MCF 10A (cell line): ENCODE measurements around the gene SVIL. TPM values are rescaled to one million over a fixed set of nuclear protein-coding genes. Genes with fewer than 3 reads are reported as not detected.
"Not testable (repeated sequence)": the region's sequence is repeated elsewhere in the genome, so short reads cannot be mapped to it uniquely, and the experiment has no call there.

Experiments
- BruUV-seq: library from RNA; stranded (reverse); fragments of 400-500 nt; replicated peaks from 2 replicates; lab custom pipeline; 2021; lab: Mats Ljungman, UMichigan
- CTCF ChIA-PET: fragments of 300-600 bp; sonication (Branson Sonifier 250); formaldehyde crosslinking; extraction: SDS; loops from one replicate; lab custom pipeline; 2021; ENCODE audit warnings: antibody characterized with exemption, inconsistent platforms; lab: Yijun Ruan, JAX
- POLR2A ChIA-PET: fragments of 300-600, 350-650 bp; sonication (Branson Sonifier 250); formaldehyde crosslinking; extraction: SDS; loops from one replicate; lab custom pipeline; 2020; ENCODE audit warnings: antibody characterized with exemption, inconsistent platforms; lab: Yijun Ruan, JAX
- DNase-seq: peaks from one replicate; pipeline ENCODE4 v3.0.0-alpha.2; 2018; ENCODE audit not compliant: unreplicated experiment
- H3K27ac Mint-ChIP-seq: one replicate; pipeline ENCODE4 v1.8.0; 2022; ENCODE audit warnings: mild to moderate bottlenecking, low read depth, mixed read lengths; ENCODE audit not compliant: unreplicated experiment
- H3K27me3 Mint-ChIP-seq: one replicate; pipeline ENCODE4 v1.8.0; 2022; ENCODE audit warnings: mixed read lengths; ENCODE audit not compliant: insufficient read depth, unreplicated experiment
- H3K36me3 Mint-ChIP-seq: one replicate; pipeline ENCODE4 v1.8.0; 2022; ENCODE audit warnings: mild to moderate bottlenecking, moderate library complexity, mixed read lengths; ENCODE audit not compliant: insufficient read depth, unreplicated experiment
- H3K4me1 Mint-ChIP-seq: one replicate; pipeline ENCODE4 v1.8.0; 2022; ENCODE audit warnings: mixed read lengths; ENCODE audit not compliant: insufficient read depth, unreplicated experiment
- H3K4me3 Mint-ChIP-seq: one replicate; pipeline ENCODE4 v1.8.0; 2022; ENCODE audit warnings: mild to moderate bottlenecking, moderate library complexity, mixed read lengths; ENCODE audit not compliant: unreplicated experiment
- H3K9me3 Mint-ChIP-seq: one replicate; pipeline ENCODE4 v1.8.0; 2022; ENCODE audit warnings: mixed read lengths; ENCODE audit not compliant: unreplicated experiment
- CTCF ChIP-seq: fragments of 200-600 bp; IDR thresholded peaks from one replicate; pipeline ENCODE4 v1.8.0; 2022; ENCODE audit warnings: antibody characterized with exemption, mild to moderate bottlenecking; ENCODE audit not compliant: unreplicated experiment
- intact Hi-C: fragments of 100-400 bp; cut with micrococcal nuclease; formaldehyde crosslinking; loops from 2 replicates; pipeline ENCODE4 v1.14.1; 2022
- total RNA-seq: library from RNA; stranded (reverse); gene quantifications from 2 replicates; pipeline ENCODE4 v1.2.3, GENCODE V29; 2022

SVIL gene
- total RNA-seq, 1 experiment from 2014 or later: 43.3 TPM

DNA sequence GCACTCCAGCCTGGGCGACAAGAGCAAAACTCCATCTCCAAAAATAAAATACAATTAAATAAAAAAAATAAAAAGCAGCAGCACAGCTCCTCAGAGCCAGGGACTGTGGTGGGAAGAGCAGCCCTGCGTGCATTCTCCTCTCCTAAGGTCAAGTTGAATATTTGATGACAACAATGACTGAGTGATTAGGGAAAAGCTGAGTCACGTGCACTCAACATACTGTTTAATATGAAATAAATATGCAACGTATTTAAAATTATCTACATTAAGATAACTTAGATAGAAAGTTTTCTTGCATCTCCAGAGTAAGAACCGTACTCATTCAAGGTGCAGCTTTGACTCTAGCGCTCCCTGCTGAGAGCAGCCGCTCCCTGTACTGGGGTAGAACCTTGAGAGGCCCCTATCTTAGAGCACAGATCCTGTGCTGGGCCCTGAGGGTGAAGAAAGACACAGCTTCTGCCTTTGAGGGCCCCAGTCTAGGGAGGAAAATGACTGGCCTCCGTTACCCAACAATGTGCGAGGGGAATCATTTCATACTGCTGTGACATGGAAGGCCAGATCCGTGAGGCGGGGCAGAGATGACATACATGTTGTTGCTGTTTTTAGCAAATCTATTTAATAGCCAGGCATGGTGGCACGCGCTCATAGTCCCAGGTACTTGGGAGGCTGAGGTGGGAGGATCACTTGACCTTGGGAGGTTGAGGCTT is 81.1 kb downstream of the SVIL start:
- POLR2A ChIA-PET: no interaction called here
- CTCF ChIA-PET: interaction anchor here (1.6 kb wide), 1 partner anchor 9 kb away, joined by 6 read pairs; no protein-coding TSS in a partner anchor
- no peak for DNase-seq

DNA sequence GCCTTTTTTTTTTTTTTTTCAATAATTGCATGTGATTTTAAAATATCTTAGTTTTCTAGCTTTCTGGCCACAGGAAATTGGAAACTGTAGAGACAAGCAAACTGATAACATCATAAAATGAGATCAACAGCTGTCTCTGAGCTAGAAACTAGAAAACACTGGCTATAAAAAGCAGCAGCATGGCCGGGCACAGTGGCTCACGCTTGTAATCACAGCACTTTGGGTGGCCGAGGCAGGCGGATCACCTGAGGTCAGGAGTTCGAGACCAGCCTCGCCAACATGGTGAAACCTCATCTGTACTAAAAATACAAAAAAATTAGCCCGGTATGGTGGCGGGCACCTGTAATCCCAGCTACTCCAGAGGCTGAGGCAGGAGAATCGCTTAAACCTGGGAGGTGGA is 81.7 kb downstream of the SVIL start:
- H3K4me3 Mint-ChIP-seq, H3K27ac Mint-ChIP-seq, H3K27me3 Mint-ChIP-seq, BruUV-seq, H3K9me3 Mint-ChIP-seq, intact Hi-C loops, DNase-seq: not testable (repeated sequence)
- ChIA-PET CTCF (interaction anchor here (1.6 kb wide), 1 partner anchor 8 kb away, joined by 6 read pairs; no protein-coding TSS in a partner anchor), POLR2A (interaction anchor here (0.7 kb wide), 2 partner anchors 37 to 153 kb away, joined by 3 read pairs; no protein-coding TSS in a partner anchor)
- Mint-ChIP-seq H3K4me1 (peaks cover 12% of the 10 kb centered on the region), H3K36me3 (peaks cover 79% of the 10 kb centered on the region)

More for the DNA sequence above, 81.1 kb downstream of the SVIL start:
- Mint-ChIP-seq H3K9me3 (no peaks in the 10 kb centered on the region), H3K4me1 (peaks cover 12% of the 10 kb centered on the region), H3K27me3 (no peaks in the 10 kb centered on the region), H3K4me3 (no peak overlapping the region), H3K27ac (no peak overlapping the region), H3K36me3 (peaks cover 73% of the 10 kb centered on the region)
- no TSS peak for BruUV-seq
- intact Hi-C loops: no loop called here
- no peak for TF ChIP-seq CTCF

- DNase-seq, H3K27ac Mint-ChIP-seq, H3K27me3 Mint-ChIP-seq, POLR2A ChIA-PET, H3K4me3 Mint-ChIP-seq, H3K4me1 Mint-ChIP-seq, intact Hi-C loops, H3K9me3 Mint-ChIP-seq, BruUV-seq, CTCF ChIA-PET: not testable (repeated sequence)
- peaks cover 66% of the 10 kb centered on the region for H3K36me3 Mint-ChIP-seq
Observed at GRCh38 chr10:29549493-29549892, 85.3 kb downstream of the SVIL start.

DNA sequence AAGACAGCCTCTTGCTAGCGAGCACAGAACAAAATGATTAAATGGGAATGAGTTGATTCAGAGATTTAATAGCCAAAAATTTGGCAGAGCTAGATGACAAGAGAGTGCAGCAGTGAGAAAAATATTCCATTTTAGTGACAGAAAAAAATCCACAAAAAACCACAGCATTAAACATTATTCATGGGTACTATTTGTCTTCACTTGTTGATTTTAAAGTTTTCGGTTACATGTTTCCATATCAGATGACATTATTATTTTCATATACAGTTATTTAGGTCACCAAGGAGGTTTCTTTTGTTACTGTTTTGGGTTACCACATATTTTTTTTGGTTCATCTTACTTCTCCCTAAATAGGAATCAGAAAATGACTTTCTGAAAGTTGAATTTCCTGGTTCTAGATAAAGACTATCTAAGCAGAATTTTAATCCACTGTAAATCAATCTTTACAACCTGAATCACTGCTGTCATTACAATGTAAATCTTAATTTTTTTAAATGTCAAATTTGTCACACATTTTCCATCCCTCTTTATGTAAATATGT is 87.9 kb downstream of the SVIL start:
- Mint-ChIP-seq H3K9me3 (no peaks in the 10 kb centered on the region), H3K4me3 (no peak overlapping the region), H3K4me1 (peaks cover 6% of the 10 kb centered on the region), H3K27ac (no peak overlapping the region), H3K36me3 (peaks cover 45% of the 10 kb centered on the region), H3K27me3 (no peaks in the 10 kb centered on the region)
- TF ChIP-seq CTCF: no peak
- no TSS peak for BruUV-seq
- intact Hi-C loops: no loop called here
- CTCF ChIA-PET: no interaction called here
- POLR2A ChIA-PET: no interaction called here
- no peak for DNase-seq

GRCh38 chr10:29545122-29545521 is 89.6 kb downstream of the SVIL start:
- ChIA-PET CTCF (interaction anchor here (0.5 to 1.5 kb wide), 3 partner anchors 8 to 95 kb away, joined by 3 to 6 read pairs (median 3); no protein-coding TSS in a partner anchor), POLR2A (interaction anchor here (0.5 kb wide), 1 partner anchor 18 kb away, joined by 3 read pairs; no protein-coding TSS in a partner anchor)
- DNase-seq: no peak
- Mint-ChIP-seq H3K4me3 (no peak overlapping the region), H3K4me1 (peaks cover 6% of the 10 kb centered on the region), H3K27me3 (no peaks in the 10 kb centered on the region), H3K9me3 (no peaks in the 10 kb centered on the region), H3K27ac (no peak overlapping the region), H3K36me3 (peaks cover 42% of the 10 kb centered on the region)
- TF ChIP-seq CTCF: no peak
- intact Hi-C loops: no loop called here
- BruUV-seq: no TSS peak
